Tibial nerve (tissue), 4 donors: ENCODE results near the gene C16orf54.

Experiments
- EP300 ChIP-seq, 2 donors: sonication (generic); formaldehyde crosslinking; IDR thresholded peaks; one replicate each; pipeline ENCODE4 v1.6.1; 2017; ENCODE audit warnings: antibody characterized with exemption in 2 of 2, mild to moderate bottlenecking in 1 of 2
- POLR2A ChIP-seq, 2 donors: fragments of 450-650 bp; IDR thresholded peaks; one replicate each; pipeline ENCODE4 v1.6.1; 2017; ENCODE audit warnings: antibody characterized with exemption in 2 of 2, mild to moderate bottlenecking in 2 of 2, moderate library complexity in 2 of 2
- TF ChIP-seq, protein P1 (sequence below), 5 experiments: fragments of 200-600 bp in 3 of 5; fragments of 450-650 bp in 2 of 5; sonication (generic) in 3 of 5; IDR thresholded peaks; one replicate each; pipeline ENCODE4 v1.5.1; 2016 to 2019; ENCODE audit warnings: antibody characterized with exemption in 5 of 5, mild to moderate bottlenecking in 3 of 5, moderate library complexity in 2 of 5

- TF ChIP-seq, protein P1, sequence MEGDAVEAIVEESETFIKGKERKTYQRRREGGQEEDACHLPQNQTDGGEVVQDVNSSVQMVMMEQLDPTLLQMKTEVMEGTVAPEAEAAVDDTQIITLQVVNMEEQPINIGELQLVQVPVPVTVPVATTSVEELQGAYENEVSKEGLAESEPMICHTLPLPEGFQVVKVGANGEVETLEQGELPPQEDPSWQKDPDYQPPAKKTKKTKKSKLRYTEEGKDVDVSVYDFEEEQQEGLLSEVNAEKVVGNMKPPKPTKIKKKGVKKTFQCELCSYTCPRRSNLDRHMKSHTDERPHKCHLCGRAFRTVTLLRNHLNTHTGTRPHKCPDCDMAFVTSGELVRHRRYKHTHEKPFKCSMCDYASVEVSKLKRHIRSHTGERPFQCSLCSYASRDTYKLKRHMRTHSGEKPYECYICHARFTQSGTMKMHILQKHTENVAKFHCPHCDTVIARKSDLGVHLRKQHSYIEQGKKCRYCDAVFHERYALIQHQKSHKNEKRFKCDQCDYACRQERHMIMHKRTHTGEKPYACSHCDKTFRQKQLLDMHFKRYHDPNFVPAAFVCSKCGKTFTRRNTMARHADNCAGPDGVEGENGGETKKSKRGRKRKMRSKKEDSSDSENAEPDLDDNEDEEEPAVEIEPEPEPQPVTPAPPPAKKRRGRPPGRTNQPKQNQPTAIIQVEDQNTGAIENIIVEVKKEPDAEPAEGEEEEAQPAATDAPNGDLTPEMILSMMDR (IDR thresholded peaks at IDR 0.05) = no peak
- TF ChIP-seq POLR2A (IDR thresholded peaks at IDR 0.05) = no peak
- TF ChIP-seq EP300 (IDR thresholded peaks at IDR 0.05) = no peak
These were observed 48.5 kb upstream of the C16orf54 start for GRCh38 chr16:29794231-29794710.
